GM12878 (cell line): ENCODE results near the gene TNFSF11. TPM values are rescaled to one million over a fixed set of nuclear protein-coding genes. Genes with fewer than 3 reads are reported as not detected.

ENCODE experiments used
- ATAC-seq: fragments of 200-7000 bp; cut with Tn5 transposase; 3 replicates; pipeline ENCODE4 v1.9.1; 2020; ENCODE audit warnings: mild to moderate bottlenecking, moderate library complexity
- BruUV-seq: library from RNA; stranded (reverse); fragments of 400-500 nt; replicated peaks from 2 replicates; lab custom pipeline; 2021; lab: Mats Ljungman, UMichigan
- CTCF ChIA-PET: fragments of 300-600 bp; sonication (Branson Sonifier 250); formaldehyde crosslinking; extraction: SDS; loops from one replicate; lab custom pipeline; 2021; ENCODE audit warnings: inconsistent platforms; lab: Yijun Ruan, JAX
- POLR2A ChIA-PET: fragments of 350-600 bp; formaldehyde crosslinking; extraction: SDS; loops from one replicate; lab custom pipeline; 2021; ENCODE audit warnings: inconsistent platforms; lab: Charles Lee
- RAD21 ChIA-PET: fragments of 300-600 bp; sonication (Branson Sonifier 250); formaldehyde crosslinking; loops from one replicate; lab custom pipeline; 2023; ENCODE audit warnings: antibody characterized with exemption; ENCODE audit not compliant: unreplicated experiment; lab: Charles Lee
- SMC1A ChIA-PET: fragments of 300-600 bp; sonication (Branson Sonifier 250); formaldehyde crosslinking; loops from one replicate; lab custom pipeline; 2023; ENCODE audit not compliant: unreplicated experiment, uncharacterized antibody; lab: Charles Lee
- DNase-seq: peaks from one replicate; pipeline ENCODE4 v3.0.0-alpha.2; 2011; ENCODE audit warnings: low read depth, low spot score
- FAIRE-seq: peaks from 3 replicates; lab custom pipeline; 2011; peaks lifted over from hg19 to GRCh38; lab: Jason Lieb, UNC
- H2AFZ ChIP-seq: 2 replicates; pipeline ENCODE4 v1.6.0; 2011; ENCODE audit warnings: low read depth, low read length, control low read depth; ENCODE audit not compliant: control insufficient read depth
- H3K27ac ChIP-seq: 2 replicates; pipeline ENCODE4 v1.5.1; 2011; ENCODE audit warnings: control low read depth; ENCODE audit not compliant: control insufficient read depth, insufficient read depth
- H3K27me3 ChIP-seq, 2 experiments: replicated peaks in 1 of 2; 2 replicates each; pipeline versions ENCODE4 v1.6.0 to v1.6.1; 2011; ENCODE audit warnings: low read length in 1 of 2; ENCODE audit not compliant: control insufficient read depth in 2 of 2, insufficient read depth in 2 of 2
- H3K36me3 ChIP-seq, 2 experiments: 2 replicates each; pipeline ENCODE4 v1.5.1; 2011; ENCODE audit warnings: low read length in 1 of 2; ENCODE audit not compliant: control insufficient read depth in 2 of 2, insufficient read depth in 2 of 2
- H3K4me1 ChIP-seq: 2 replicates; pipeline ENCODE4 v1.6.1; 2011; ENCODE audit warnings: mild to moderate bottlenecking, low read length, moderate library complexity, mixed read lengths; ENCODE audit not compliant: control insufficient read depth, insufficient read depth
- H3K4me2 ChIP-seq: 2 replicates; pipeline ENCODE4 v1.6.0; 2011; ENCODE audit warnings: control low read depth; ENCODE audit not compliant: control insufficient read depth, insufficient read depth
- H3K4me3 ChIP-seq: fragments of 200-600 bp; sonication (generic); 2 replicates; pipeline ENCODE4 v1.5.1; 2016
- H3K79me2 ChIP-seq: 2 replicates; pipeline ENCODE4 v1.6.0; 2011; ENCODE audit warnings: low read length; ENCODE audit not compliant: control insufficient read depth, insufficient read depth
- H3K9ac ChIP-seq: 2 replicates; pipeline ENCODE4 v1.8.0; 2011; ENCODE audit warnings: low read length, control low read depth, mixed read lengths; ENCODE audit not compliant: control insufficient read depth, insufficient read depth
- H3K9me3 ChIP-seq: replicated peaks from 3 replicates; pipeline ENCODE4 v1.5.1; 2011; ENCODE audit warnings: mild to moderate bottlenecking, low read length; ENCODE audit not compliant: control insufficient read depth, insufficient read depth
- H4K20me1 ChIP-seq: 2 replicates; pipeline ENCODE4 v1.6.0; 2011; ENCODE audit not compliant: control insufficient read depth, insufficient read depth
- CBFB ChIP-seq: IDR thresholded peaks from 2 replicates; pipeline ENCODE4 v1.6.1; 2016; ENCODE audit warnings: antibody characterized with exemption, low read depth
- EGR1 ChIP-seq, 2 experiments: IDR thresholded peaks; 1 replicate in 1 of 2; 2 replicates in 1 of 2; pipeline ENCODE4 v1.6.1; 2011 to 2012; ENCODE audit warnings: low read depth in 2 of 2, low read length in 2 of 2, borderline replicate concordance in 1 of 2, mild to moderate bottlenecking in 1 of 2, moderate library complexity in 1 of 2
- JUNB ChIP-seq: IDR thresholded peaks from 2 replicates; pipeline ENCODE4 v1.6.1; 2016; ENCODE audit warnings: antibody characterized with exemption, mild to moderate bottlenecking
- MXI1 ChIP-seq: fragments of 150-350 bp; IDR thresholded peaks from 2 replicates; pipeline ENCODE4 v1.6.1; 2011; ENCODE audit warnings: low read depth, mild to moderate bottlenecking, inconsistent platforms, low read length, improper control_type of control experiment
- SP1 ChIP-seq: IDR thresholded peaks from one replicate; pipeline ENCODE4 v1.6.1; 2011; ENCODE audit warnings: low read depth, low read length
- YBX1 ChIP-seq: fragments of 450-650 bp; IDR thresholded peaks from 2 replicates; pipeline ENCODE4 v1.6.1; 2016; ENCODE audit warnings: antibody characterized with exemption
- WGBS: methylation state at CpG from one replicate; pipeline ENCODE4 v1.1.6; 2016; ENCODE audit warnings: low lambda C conversion rate; ENCODE audit not compliant: insufficient replicate concordance, insufficient coverage; ENCODE audit errors: missing lambda C conversion rate; 5-methylcytosine and 5-hydroxymethylcytosine counted together
- in situ Hi-C: fragments of 300-500 bp; cut with MboI; formaldehyde crosslinking; loops from 9 replicates; pipeline ENCODE4 v1.14.3; 2018; ENCODE audit warnings: mixed read lengths
- intact Hi-C: fragments of 100-400 bp; cut with micrococcal nuclease; formaldehyde crosslinking; loops from one replicate; pipeline ENCODE4 v1.14.2; 2022; ENCODE audit not compliant: unreplicated experiment
- polyA plus RNA-seq, 11 experiments: library from polyadenylated mRNA; depleted of rRNA in 4 of 11; unstranded in 6 of 11; stranded (reverse) in 5 of 11; fragments of >200 nt; fragmentation: Nextera tagmentation in 4 of 11; fragmentation: Illumina TruSeq in 1 of 11; extraction: Ambion mirVana in 4 of 11; extraction: Trizol in 1 of 11; gene quantifications; 1 replicate in 1 of 11; 2 replicates in 10 of 11; pipeline versions ENCODE4 v1.2.1 to v1.2.3, GENCODE V29; 2011 to 2016; ENCODE audit warnings: inconsistent platforms in 2 of 11, missing spikeins in 2 of 11, low read depth in 1 of 11
- total RNA-seq, 4 experiments: library from RNA; depleted of rRNA in 3 of 4; stranded (reverse); fragments of >200 nt in 3 of 4; fragmentation: Illumina TruSeq in 1 of 4; extraction: Trizol in 1 of 4; gene quantifications; 2 replicates each; pipeline versions ENCODE4 v1.2.1 to v1.2.3, GENCODE V29; 2013 to 2021
- TF ChIP-seq, protein P1 (sequence below): fragments of 450-650 bp; IDR thresholded peaks from 2 replicates; pipeline ENCODE4 v1.6.1; 2017; ENCODE audit warnings: mild to moderate bottlenecking, low read depth, inconsistent platforms; ENCODE audit not compliant: poor library complexity, severe bottlenecking
- TF ChIP-seq, protein P2 (sequence below): fragments of 150-350 bp; IDR thresholded peaks from 2 replicates; pipeline ENCODE4 v1.6.1; 2016; ENCODE audit warnings: low read depth, low read length
- TF ChIP-seq, protein P3 (sequence below): IDR thresholded peaks from 2 replicates; pipeline ENCODE4 v1.6.1; 2011; ENCODE audit warnings: borderline replicate concordance, low read depth, mild to moderate bottlenecking, moderate library complexity, mixed read lengths, low read length; ENCODE audit not compliant: insufficient read depth; ENCODE audit errors: extremely low read length

The TNFSF11 gene
- total and polyA plus RNA-seq, 10 of the 15 experiments (the other 5 are each of a cell fraction or from before 2014, with no cell fraction given): 0.86 to 14.8 (median 10.0) TPM

DNA sequence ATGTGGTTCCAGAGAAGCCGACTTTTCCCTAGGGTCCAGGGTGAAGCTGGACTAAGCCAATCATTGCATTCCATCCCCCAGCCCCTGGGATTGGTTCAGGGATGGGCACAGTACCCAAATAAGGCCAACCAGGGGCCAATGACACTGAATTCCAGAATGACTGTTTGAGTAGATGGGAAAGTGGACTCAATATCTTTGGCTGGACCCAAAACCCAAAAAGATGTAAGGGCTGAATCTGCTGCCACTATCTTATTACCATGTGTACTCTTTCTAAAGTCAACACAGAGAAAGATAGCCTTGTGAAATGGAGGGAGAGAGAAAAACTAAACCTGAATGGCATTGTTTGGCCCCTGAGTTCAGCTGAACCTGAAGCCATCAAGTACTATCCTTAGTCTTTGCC, 39.2 kb upstream of the TNFSF11 start:
- POLR2A ChIA-PET: interaction anchor here (0.6 to 0.9 kb wide), 2 partner anchors 10 to 14 kb away, joined by 3 read pairs; no protein-coding TSS in a partner anchor

GRCh38 chr13:42538996-42539395, 35.0 kb upstream of the TNFSF11 start:
- Histone ChIP-seq H3K4me1 (no peaks in the 10 kb centered on the region), H3K27ac (no peak overlapping the region), H2AFZ (no peak overlapping the region), H3K36me3 (no peaks in the 10 kb centered on the region), H3K79me2 (no peaks in the 10 kb centered on the region)
- TF ChIP-seq, protein P1, sequence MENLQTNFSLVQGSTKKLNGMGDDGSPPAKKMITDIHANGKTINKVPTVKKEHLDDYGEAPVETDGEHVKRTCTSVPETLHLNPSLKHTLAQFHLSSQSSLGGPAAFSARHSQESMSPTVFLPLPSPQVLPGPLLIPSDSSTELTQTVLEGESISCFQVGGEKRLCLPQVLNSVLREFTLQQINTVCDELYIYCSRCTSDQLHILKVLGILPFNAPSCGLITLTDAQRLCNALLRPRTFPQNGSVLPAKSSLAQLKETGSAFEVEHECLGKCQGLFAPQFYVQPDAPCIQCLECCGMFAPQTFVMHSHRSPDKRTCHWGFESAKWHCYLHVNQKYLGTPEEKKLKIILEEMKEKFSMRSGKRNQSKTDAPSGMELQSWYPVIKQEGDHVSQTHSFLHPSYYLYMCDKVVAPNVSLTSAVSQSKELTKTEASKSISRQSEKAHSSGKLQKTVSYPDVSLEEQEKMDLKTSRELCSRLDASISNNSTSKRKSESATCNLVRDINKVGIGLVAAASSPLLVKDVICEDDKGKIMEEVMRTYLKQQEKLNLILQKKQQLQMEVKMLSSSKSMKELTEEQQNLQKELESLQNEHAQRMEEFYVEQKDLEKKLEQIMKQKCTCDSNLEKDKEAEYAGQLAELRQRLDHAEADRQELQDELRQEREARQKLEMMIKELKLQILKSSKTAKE: no peak
- TF ChIP-seq, protein P2, sequence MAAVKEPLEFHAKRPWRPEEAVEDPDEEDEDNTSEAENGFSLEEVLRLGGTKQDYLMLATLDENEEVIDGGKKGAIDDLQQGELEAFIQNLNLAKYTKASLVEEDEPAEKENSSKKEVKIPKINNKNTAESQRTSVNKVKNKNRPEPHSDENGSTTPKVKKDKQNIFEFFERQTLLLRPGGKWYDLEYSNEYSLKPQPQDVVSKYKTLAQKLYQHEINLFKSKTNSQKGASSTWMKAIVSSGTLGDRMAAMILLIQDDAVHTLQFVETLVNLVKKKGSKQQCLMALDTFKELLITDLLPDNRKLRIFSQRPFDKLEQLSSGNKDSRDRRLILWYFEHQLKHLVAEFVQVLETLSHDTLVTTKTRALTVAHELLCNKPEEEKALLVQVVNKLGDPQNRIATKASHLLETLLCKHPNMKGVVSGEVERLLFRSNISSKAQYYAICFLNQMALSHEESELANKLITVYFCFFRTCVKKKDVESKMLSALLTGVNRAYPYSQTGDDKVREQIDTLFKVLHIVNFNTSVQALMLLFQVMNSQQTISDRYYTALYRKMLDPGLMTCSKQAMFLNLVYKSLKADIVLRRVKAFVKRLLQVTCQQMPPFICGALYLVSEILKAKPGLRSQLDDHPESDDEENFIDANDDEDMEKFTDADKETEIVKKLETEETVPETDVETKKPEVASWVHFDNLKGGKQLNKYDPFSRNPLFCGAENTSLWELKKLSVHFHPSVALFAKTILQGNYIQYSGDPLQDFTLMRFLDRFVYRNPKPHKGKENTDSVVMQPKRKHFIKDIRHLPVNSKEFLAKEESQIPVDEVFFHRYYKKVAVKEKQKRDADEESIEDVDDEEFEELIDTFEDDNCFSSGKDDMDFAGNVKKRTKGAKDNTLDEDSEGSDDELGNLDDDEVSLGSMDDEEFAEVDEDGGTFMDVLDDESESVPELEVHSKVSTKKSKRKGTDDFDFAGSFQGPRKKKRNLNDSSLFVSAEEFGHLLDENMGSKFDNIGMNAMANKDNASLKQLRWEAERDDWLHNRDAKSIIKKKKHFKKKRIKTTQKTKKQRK: no peak
- no peak for TF ChIP-seq MXI1
- no peak for TF ChIP-seq EGR1 (IDR thresholded peaks at IDR 0.05; ENCODE audit: borderline replicate concordance in 1 of 2, low read depth in 2 of 2, low read length in 2 of 2)
- TF ChIP-seq JUNB: no peak
- TF ChIP-seq, protein P3, sequence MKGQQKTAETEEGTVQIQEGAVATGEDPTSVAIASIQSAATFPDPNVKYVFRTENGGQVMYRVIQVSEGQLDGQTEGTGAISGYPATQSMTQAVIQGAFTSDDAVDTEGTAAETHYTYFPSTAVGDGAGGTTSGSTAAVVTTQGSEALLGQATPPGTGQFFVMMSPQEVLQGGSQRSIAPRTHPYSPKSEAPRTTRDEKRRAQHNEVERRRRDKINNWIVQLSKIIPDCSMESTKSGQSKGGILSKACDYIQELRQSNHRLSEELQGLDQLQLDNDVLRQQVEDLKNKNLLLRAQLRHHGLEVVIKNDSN: no peak
- no peak for TF ChIP-seq CBFB
- TF ChIP-seq, all 136 proteins: peak for 0
- Histone ChIP-seq H3K4me3 (no peak overlapping the region), H3K27me3 (no peaks in the 10 kb centered on the region), H3K9me3 (peaks cover 6% of the 10 kb centered on the region), H3K9ac (no peak overlapping the region), H3K4me2 (no peak overlapping the region), H4K20me1 (no peaks in the 10 kb centered on the region)
- no peak for FAIRE-seq
- 13% methylated on average over 2 of the region's 2 CpGs for WGBS
- POLR2A ChIA-PET: no interaction called here
- in situ Hi-C loops: no loop called here
- no peak for DNase-seq
- SMC1A ChIA-PET: interaction anchor here (1.3 to 1.5 kb wide), 3 partner anchors 8 to 14 kb away, joined by 3 to 5 read pairs (median 3); no protein-coding TSS in a partner anchor
- ATAC-seq: no peak
- RAD21 ChIA-PET: no interaction called here
- BruUV-seq: no TSS peak
- CTCF ChIA-PET: interaction anchor here (0.6 to 1.6 kb wide), 2 partner anchors 72 to 205 kb away, joined by 3 read pairs; no protein-coding TSS in a partner anchor
- intact Hi-C loops: no loop called here

More for the DNA sequence above, 39.2 kb upstream of the TNFSF11 start:
- WGBS: 100% methylated on average over 1 of the region's 1 CpG
- TF ChIP-seq SP1 (no peak), YBX1 (no peak)
- ATAC-seq (no peak), DNase-seq (no peak), FAIRE-seq (no peak)
- Histone ChIP-seq H3K4me1 (peaks cover 16% of the 10 kb centered on the region), H2AFZ (no peak overlapping the region), H3K4me3 (no peak overlapping the region), H3K9me3 (peaks cover 6% of the 10 kb centered on the region), H3K36me3 (no peaks in the 10 kb centered on the region), H4K20me1 (no peaks in the 10 kb centered on the region), H3K27ac (no peak overlapping the region), H3K79me2 (no peaks in the 10 kb centered on the region), H3K27me3 (no peaks in the 10 kb centered on the region), H3K9ac (no peak overlapping the region), H3K4me2 (no peak overlapping the region)
- SMC1A ChIA-PET: interaction anchor here (1.0 kb wide), 2 partner anchors 9 to 124 kb away, joined by 3 read pairs; no protein-coding TSS in a partner anchor
- in situ Hi-C loops (no loop called here), intact Hi-C loops (loop anchor here (5.0 kb wide), 1 partner anchor 37 kb away; no protein-coding TSS in a partner anchor)
- CTCF ChIA-PET: interaction anchor here (1.3 kb wide), 1 partner anchor 11 kb away, joined by 4 read pairs; no protein-coding TSS in a partner anchor
- RAD21 ChIA-PET: no interaction called here
- BruUV-seq: no TSS peak
